ENCODE data around the gene PPP2R5E. TPM values are rescaled to one million over a fixed set of nuclear protein-coding genes. Genes with fewer than 3 reads are reported as not detected.

Gene PPP2R5E
- total and polyA plus RNA-seq, 10 of the 15 experiments (the other 5 are each of a cell fraction or from before 2014, with no cell fraction given) = 11.4 to 56.2 (median 22.7) TPM

GRCh38 chr14:63357841-63358240, 185.3 kb downstream of the PPP2R5E start:
- Histone ChIP-seq H3K79me2 (ENCODE audit: control insufficient read depth, insufficient read depth, low read length) (no peaks in the 10 kb centered on the region), H4K20me1 (ENCODE audit: control insufficient read depth, insufficient read depth) (no peaks in the 10 kb centered on the region), H3K4me3 (no peak overlapping the region), H3K27ac (ENCODE audit: control insufficient read depth, insufficient read depth) (no peak overlapping the region), H3K9me3 (replicated peaks; ENCODE audit: control insufficient read depth, insufficient read depth, low read length) (no peaks in the 10 kb centered on the region), H3K27me3 (replicated peaks in 1 of 2; ENCODE audit: control insufficient read depth in 2 of 2, insufficient read depth in 2 of 2, low read length in 1 of 2) (no peaks in the 10 kb centered on the region), H3K36me3 (ENCODE audit: control insufficient read depth in 2 of 2, insufficient read depth in 2 of 2, low read length in 1 of 2) (no peaks in the 10 kb centered on the region), H2AFZ (ENCODE audit: control insufficient read depth, low read depth, low read length) (no peak overlapping the region), H3K4me2 (ENCODE audit: control insufficient read depth, insufficient read depth) (no peak overlapping the region), H3K4me1 (ENCODE audit: control insufficient read depth, insufficient read depth, low read length) (no peaks in the 10 kb centered on the region), H3K9ac (ENCODE audit: control insufficient read depth, insufficient read depth, low read length) (no peak overlapping the region)
- ChIA-PET CTCF (interaction anchor here (1.2 kb wide), 1 partner anchor 29 kb away, joined by 3 read pairs; no protein-coding TSS in a partner anchor), RAD21 (ENCODE audit: unreplicated experiment) (no interaction called here), SMC1A (ENCODE audit: uncharacterized antibody, unreplicated experiment) (no interaction called here), POLR2A (no interaction called here)
- 42% methylated on average over 7 of the region's 7 CpGs for WGBS (ENCODE audit: insufficient coverage, insufficient replicate concordance, low lambda C conversion rate, missing lambda C conversion rate)
- TF ChIP-seq IKZF2 (IDR thresholded peaks at IDR 0.05) = no peak
- no peak for TF ChIP-seq KDM1A (IDR thresholded peaks at IDR 0.05; ENCODE audit: borderline replicate concordance)
- TF ChIP-seq CREB1 (IDR thresholded peaks at IDR 0.05; ENCODE audit: low read depth) = no peak
- ATAC-seq (no peak), FAIRE-seq (no peak), DNase-seq (ENCODE audit: low read depth, low spot score) (no peak)
- in situ Hi-C loops (cut with MboI) (no loop called here), intact Hi-C loops (cut with micrococcal nuclease; ENCODE audit: unreplicated experiment) (no loop called here)
- BruUV-seq (replicated peaks) = no TSS peak

- Histone ChIP-seq H3K9ac (ENCODE audit: control insufficient read depth, insufficient read depth, low read length) (no peak overlapping the region), H3K36me3 (ENCODE audit: control insufficient read depth in 2 of 2, insufficient read depth in 2 of 2, low read length in 1 of 2) (no peaks in the 10 kb centered on the region), H4K20me1 (ENCODE audit: control insufficient read depth, insufficient read depth) (no peaks in the 10 kb centered on the region), H3K4me3 (no peak overlapping the region), H2AFZ (ENCODE audit: control insufficient read depth, low read depth, low read length) (no peak overlapping the region), H3K79me2 (ENCODE audit: control insufficient read depth, insufficient read depth, low read length) (no peaks in the 10 kb centered on the region), H3K27ac (ENCODE audit: control insufficient read depth, insufficient read depth) (no peak overlapping the region), H3K4me2 (ENCODE audit: control insufficient read depth, insufficient read depth) (no peak overlapping the region), H3K9me3 (replicated peaks; ENCODE audit: control insufficient read depth, insufficient read depth, low read length) (no peaks in the 10 kb centered on the region), H3K27me3 (replicated peaks in 1 of 2; ENCODE audit: control insufficient read depth in 2 of 2, insufficient read depth in 2 of 2, low read length in 1 of 2) (no peaks in the 10 kb centered on the region), H3K4me1 (ENCODE audit: control insufficient read depth, insufficient read depth, low read length) (no peaks in the 10 kb centered on the region)
- DNase-seq (ENCODE audit: low read depth, low spot score) (no peak), FAIRE-seq (no peak), ATAC-seq (no peak)
- BruUV-seq (replicated peaks) = no TSS peak
- 55% methylated on average over 3 of the region's 3 CpGs for WGBS (ENCODE audit: insufficient coverage, insufficient replicate concordance, low lambda C conversion rate, missing lambda C conversion rate)
- in situ Hi-C loops (cut with MboI) (no loop called here), intact Hi-C loops (cut with micrococcal nuclease; ENCODE audit: unreplicated experiment) (no loop called here)
- ChIA-PET SMC1A (ENCODE audit: uncharacterized antibody, unreplicated experiment) (no interaction called here), POLR2A (no interaction called here), CTCF (no interaction called here), RAD21 (ENCODE audit: unreplicated experiment) (no interaction called here)
- TF ChIP-seq ASH2L (IDR thresholded peaks at IDR 0.05; ENCODE audit: borderline replicate concordance, low read depth) (no peak), HDAC6 (IDR thresholded peaks at IDR 0.05; ENCODE audit: unreplicated experiment) (no peak), POU2F2 (IDR thresholded peaks at IDR 0.05; ENCODE audit: borderline replicate concordance, low read depth, low read length) (no peak), CEBPB (IDR thresholded peaks at IDR 0.05; ENCODE audit: borderline replicate concordance in 1 of 2, low read depth in 2 of 2, low read length in 2 of 2) (no peak)
These were observed 197.4 kb downstream of the PPP2R5E start for GRCh38 chr14:63345826-63346225.

Data from GM12878 (cell line).